ENCODE results near the gene APCDD1. TPM values are rescaled to one million over a fixed set of nuclear protein-coding genes. Genes with fewer than 3 reads are reported as not detected.

APCDD1 gene
- total RNA-seq, 1 experiment from 2014 or later: not detected

GRCh38 chr18:10530002-10530401 lies 75.6 kb downstream of the APCDD1 start:
- Mint-ChIP-seq H3K36me3 (ENCODE audit: insufficient read depth, unreplicated experiment) (peaks cover 36% of the 10 kb centered on the region), H3K27me3 (ENCODE audit: unreplicated experiment) (no peaks in the 10 kb centered on the region), H3K4me1 (ENCODE audit: low read depth, unreplicated experiment) (peaks cover 34% of the 10 kb centered on the region), H3K27ac (ENCODE audit: unreplicated experiment) (no peak overlapping the region), H3K4me3 (ENCODE audit: low read depth, unreplicated experiment) (no peak overlapping the region), H3K9me3 (ENCODE audit: low read depth, unreplicated experiment) (no peaks in the 10 kb centered on the region)
- no peak for TF ChIP-seq CTCF (IDR thresholded peaks at IDR 0.05; ENCODE audit: unreplicated experiment)
- DNase-seq: no peak
- intact Hi-C loops (cut with micrococcal nuclease; ENCODE audit: unreplicated experiment): no loop called here
- CTCF ChIA-PET: no interaction called here
- BruUV-seq (replicated peaks): no TSS peak

- no peak for DNase-seq
- no TSS peak for BruUV-seq (replicated peaks)
- H3K36me3 Mint-ChIP-seq (ENCODE audit: insufficient read depth, unreplicated experiment): peaks cover 29% of the 10 kb centered on the region
- CTCF ChIA-PET: no interaction called here
- H3K4me3 Mint-ChIP-seq (ENCODE audit: low read depth, unreplicated experiment): no peak overlapping the region
- H3K27ac Mint-ChIP-seq (ENCODE audit: unreplicated experiment): no peak overlapping the region
- TF ChIP-seq CTCF (IDR thresholded peaks at IDR 0.05; ENCODE audit: unreplicated experiment): no peak
- intact Hi-C loops (cut with micrococcal nuclease; ENCODE audit: unreplicated experiment): no loop called here
- no peaks in the 10 kb centered on the region for H3K9me3 Mint-ChIP-seq (ENCODE audit: low read depth, unreplicated experiment)
- no peaks in the 10 kb centered on the region for H3K27me3 Mint-ChIP-seq (ENCODE audit: unreplicated experiment)
- H3K4me1 Mint-ChIP-seq (ENCODE audit: low read depth, unreplicated experiment): peaks cover 29% of the 10 kb centered on the region
Observed at GRCh38 chr18:10530852-10531251, 76.4 kb downstream of the APCDD1 start.

- no peak overlapping the region for H3K4me3 Mint-ChIP-seq (ENCODE audit: low read depth, unreplicated experiment)
- H3K27ac Mint-ChIP-seq (ENCODE audit: unreplicated experiment): no peak overlapping the region
- DNase-seq: no peak
- H3K4me1 Mint-ChIP-seq (ENCODE audit: low read depth, unreplicated experiment): peaks cover 17% of the 10 kb centered on the region
- no peaks in the 10 kb centered on the region for H3K27me3 Mint-ChIP-seq (ENCODE audit: unreplicated experiment)
- no peak for TF ChIP-seq CTCF (IDR thresholded peaks at IDR 0.05; ENCODE audit: unreplicated experiment)
- intact Hi-C loops (cut with micrococcal nuclease; ENCODE audit: unreplicated experiment): no loop called here
- CTCF ChIA-PET: no interaction called here
- H3K9me3 Mint-ChIP-seq (ENCODE audit: low read depth, unreplicated experiment): no peaks in the 10 kb centered on the region
- BruUV-seq (replicated peaks): no TSS peak
- H3K36me3 Mint-ChIP-seq (ENCODE audit: insufficient read depth, unreplicated experiment): peaks cover 14% of the 10 kb centered on the region
Observed at GRCh38 chr18:10533111-10533510, 78.7 kb downstream of the APCDD1 start.

GRCh38 chr18:10536280-10536679 lies 81.8 kb downstream of the APCDD1 start:
- no peak for TF ChIP-seq CTCF (IDR thresholded peaks at IDR 0.05; ENCODE audit: unreplicated experiment)
- DNase-seq: no peak
- H3K36me3 Mint-ChIP-seq (ENCODE audit: insufficient read depth, unreplicated experiment): peaks cover 24% of the 10 kb centered on the region
- H3K4me1 Mint-ChIP-seq (ENCODE audit: low read depth, unreplicated experiment): no peaks in the 10 kb centered on the region
- intact Hi-C loops (cut with micrococcal nuclease; ENCODE audit: unreplicated experiment): no loop called here
- no TSS peak for BruUV-seq (replicated peaks)
- no peak overlapping the region for H3K27ac Mint-ChIP-seq (ENCODE audit: unreplicated experiment)
- no peaks in the 10 kb centered on the region for H3K9me3 Mint-ChIP-seq (ENCODE audit: low read depth, unreplicated experiment)
- CTCF ChIA-PET: interaction anchor here (1.0 kb wide), 1 partner anchor 9 kb away, joined by 3 read pairs; no protein-coding TSS in a partner anchor
- no peaks in the 10 kb centered on the region for H3K27me3 Mint-ChIP-seq (ENCODE audit: unreplicated experiment)
- no peak overlapping the region for H3K4me3 Mint-ChIP-seq (ENCODE audit: low read depth, unreplicated experiment)
